GM19372 (cell line): ENCODE results near the gene TMEM242.

Experiments used
- ATAC-seq: cut with Tn5 transposase; IDR thresholded peaks from one replicate; pipeline ENCODE4 v1.9.1; 2021; ENCODE audit warnings: mild to moderate bottlenecking, low read depth, moderate library complexity; ENCODE audit not compliant: unreplicated experiment

TMEM242 gene

DNA sequence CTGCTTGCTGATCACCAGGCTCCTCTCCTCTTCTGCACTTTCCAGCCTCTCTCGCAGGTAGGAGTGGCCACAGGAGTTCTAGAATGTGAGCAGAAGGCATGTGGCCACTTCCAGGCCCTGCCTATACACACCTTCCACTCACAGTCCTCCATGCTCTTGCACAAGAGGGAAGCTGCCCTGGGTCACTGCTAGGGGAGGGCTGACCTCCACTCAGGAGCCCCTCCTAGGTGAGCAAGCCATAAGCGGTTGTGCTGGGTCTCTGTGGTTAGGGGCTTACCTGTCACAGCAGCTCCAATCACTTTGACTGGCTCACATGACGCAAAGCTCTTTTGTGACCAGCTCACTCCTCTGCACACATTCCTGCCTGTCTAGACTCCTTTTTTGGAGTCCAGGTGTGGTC, 68.2 kb downstream of the TMEM242 start:
- no peak for ATAC-seq

DNA sequence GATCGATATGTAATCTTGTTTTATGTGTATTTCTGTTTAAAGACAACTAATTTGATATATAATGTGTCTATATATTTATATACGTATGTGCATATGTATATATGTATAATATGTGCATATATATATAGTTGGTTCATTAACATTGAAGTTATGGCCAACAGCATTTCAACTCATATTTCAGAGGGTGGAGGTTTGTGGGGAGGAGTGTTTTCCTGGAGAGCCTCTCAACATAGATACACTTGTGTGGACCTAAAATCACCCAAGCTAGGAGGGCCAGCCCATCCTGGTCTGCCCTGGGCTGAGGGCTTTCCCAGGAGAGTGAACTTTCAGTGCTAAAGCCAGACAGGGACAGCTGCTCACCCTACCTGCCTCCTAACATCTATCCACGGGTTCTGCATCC, 68.8 kb downstream of the TMEM242 start:
- ATAC-seq = no peak

DNA sequence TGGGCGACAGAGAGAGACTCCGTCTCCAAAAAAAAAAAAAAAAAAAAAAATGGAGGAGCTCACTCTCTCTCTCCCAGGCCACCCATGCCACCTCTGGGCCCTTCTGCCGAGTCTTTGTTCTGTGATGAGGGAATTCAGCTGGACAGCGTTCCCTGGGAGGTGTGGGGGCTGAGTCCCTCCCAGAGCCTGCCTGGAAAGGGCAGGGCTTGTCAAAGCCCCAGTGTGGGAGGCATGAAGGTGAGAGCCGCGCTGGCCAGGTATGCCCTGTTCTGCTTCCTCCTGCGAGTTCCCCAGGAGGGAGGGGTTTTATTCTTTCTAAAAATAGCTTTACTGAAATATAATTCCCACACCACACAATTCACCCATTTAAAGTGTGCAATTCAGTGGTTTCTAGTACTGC, 69.6 kb downstream of the TMEM242 start:
- no peak for ATAC-seq

GRCh38 chr6:157253017-157253416, 70.3 kb downstream of the TMEM242 start:
- ATAC-seq = no peak

DNA sequence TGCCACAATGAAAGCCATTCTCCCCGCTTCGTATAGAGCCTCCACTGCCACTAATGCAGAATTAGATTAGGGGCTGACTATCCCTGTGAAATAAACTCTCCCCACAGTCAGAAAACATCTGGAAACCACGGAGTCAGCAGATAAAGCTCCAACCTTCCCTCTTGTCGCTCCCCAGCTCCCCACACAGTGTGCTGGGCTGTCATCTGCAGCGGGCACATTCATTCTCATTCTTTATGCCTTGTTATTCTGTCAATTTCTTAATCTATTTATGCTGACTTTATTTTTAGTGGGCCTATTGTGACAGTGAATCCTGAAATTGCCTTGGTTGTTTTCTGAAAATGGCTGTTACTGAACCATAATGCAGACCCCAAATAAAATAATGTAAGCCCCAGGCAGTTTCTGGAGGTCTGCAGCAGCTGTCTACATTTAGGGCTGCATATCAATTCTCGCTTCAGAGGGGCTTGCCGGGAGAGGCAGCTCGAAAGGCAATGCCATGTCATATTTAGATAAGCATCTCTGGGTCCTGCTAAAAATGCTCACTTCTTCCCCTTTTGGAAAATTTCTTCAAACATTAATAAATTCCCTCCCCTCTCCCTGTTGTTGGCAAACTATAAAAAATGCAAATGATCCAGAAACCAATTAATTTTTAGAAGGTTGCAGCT, 71.6 kb downstream of the TMEM242 start:
- no peak for ATAC-seq

GRCh38 chr6:157249826-157250225, 73.5 kb downstream of the TMEM242 start:
- ATAC-seq = no peak

DNA sequence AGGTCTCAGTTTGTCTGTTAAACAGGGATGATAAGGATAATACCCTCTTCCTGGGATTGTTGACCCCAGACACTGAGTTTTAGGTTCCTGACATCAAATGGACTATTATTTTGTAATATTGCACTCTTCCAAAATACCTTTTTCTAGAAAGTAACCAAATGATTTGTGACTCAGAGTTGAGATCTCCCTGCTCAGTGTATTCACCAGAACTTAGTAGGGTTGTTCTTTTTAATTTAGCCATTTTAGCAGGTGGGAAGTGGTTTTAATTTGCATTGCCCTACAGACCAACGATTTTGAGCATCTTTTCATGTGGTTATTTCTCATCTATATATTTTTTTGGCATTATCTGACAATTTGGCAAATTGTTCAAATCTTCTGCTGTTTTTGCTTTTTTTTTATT, 75.1 kb downstream of the TMEM242 start:
- ATAC-seq = no peak

DNA sequence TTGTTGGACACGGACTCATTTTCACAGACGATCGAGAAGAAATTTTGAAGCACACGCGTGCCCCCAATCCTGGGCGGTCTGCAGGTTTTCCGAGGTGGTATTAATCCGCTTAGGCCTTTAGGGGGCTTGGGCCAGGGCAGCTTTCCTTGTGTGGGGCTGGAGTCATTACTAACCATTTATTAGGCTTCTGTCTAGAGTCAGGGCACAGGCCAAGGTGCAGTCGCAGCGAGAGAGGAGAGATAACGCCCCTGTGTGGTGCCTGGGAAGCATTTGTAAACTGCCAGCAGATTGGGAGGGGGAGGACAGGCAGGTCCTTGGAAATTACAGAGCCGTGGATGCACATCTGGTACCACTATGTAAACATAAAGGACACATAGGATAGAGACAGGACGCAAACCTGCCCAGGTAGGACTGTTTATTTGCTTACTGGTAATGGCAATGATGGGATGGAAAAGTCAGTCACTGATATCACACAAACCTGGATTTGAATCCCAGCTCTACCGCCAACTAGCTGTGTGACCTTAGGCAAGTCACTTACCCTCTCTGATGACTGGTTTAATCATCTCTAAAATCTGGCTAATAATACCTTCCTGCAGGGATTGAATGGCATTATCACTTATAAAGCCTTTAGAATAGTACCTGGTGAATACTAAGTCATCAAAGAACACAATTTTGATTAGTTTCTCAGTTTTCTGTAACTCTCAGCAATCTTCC, 76.4 kb downstream of the TMEM242 start:
- no peak for ATAC-seq

- no peak for ATAC-seq
Measured at GRCh38 chr6:157246048-157246630, 77.2 kb downstream of the TMEM242 start.

GRCh38 chr6:157245436-157245835, 77.9 kb downstream of the TMEM242 start:
- ATAC-seq = no peak

DNA sequence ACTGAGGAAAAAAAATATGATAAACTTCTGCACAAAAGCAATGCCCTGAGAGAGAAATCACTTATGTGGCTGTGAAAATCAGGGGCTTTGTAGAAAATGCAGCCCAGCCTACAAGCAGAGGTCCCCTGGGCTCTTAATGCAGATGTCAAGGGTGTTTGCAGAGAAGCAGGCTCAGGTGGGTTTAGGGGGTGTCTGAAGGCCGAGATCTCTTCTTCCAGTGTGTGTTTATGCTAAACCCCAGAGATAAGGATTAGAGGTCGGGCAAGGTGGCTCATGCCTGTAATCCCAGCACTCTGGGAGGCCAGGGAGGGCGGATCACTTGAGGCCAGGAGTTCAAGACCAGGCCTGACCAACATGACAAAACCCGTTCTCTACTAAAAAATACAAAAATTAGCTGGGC, 78.5 kb downstream of the TMEM242 start:
- no peak for ATAC-seq

DNA sequence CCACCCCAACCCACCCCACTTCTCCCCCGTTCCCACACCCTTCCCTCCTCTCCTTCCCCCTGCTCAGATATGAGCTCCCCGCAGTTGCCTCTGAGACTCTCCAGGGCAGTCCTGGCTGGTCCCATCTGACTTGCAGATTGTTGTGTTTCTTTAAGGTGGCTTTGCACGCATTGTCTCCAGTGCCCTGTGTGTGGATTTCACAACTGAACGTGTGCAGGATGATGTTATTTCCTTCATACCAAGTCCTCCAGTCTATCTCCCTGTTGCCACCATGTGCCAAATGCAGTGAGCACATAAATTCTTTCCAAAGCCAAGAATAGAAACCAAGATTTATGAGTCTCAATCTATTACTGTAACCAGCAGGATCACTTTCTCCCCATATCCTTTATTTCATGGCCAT, 79.1 kb downstream of the TMEM242 start:
- no peak for ATAC-seq

DNA sequence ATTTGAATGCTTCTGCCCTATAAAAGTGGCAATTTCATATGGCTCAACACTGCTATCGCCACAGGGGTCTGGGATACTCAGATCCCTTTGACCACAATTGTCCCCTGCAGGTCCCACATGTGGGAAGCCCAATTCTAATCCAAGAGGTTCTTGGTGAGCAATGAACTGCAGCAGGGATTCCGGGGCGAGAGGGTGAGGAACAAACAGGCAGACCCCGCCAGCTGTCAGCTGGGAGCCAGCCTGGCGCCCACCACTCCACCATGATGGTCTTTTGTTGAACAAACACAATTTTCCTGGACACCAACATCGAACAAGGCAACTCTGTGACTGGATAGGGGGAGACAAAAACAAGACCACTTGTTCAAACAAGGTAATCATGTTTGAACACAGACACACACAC, 80.5 kb downstream of the TMEM242 start:
- no peak for ATAC-seq

DNA sequence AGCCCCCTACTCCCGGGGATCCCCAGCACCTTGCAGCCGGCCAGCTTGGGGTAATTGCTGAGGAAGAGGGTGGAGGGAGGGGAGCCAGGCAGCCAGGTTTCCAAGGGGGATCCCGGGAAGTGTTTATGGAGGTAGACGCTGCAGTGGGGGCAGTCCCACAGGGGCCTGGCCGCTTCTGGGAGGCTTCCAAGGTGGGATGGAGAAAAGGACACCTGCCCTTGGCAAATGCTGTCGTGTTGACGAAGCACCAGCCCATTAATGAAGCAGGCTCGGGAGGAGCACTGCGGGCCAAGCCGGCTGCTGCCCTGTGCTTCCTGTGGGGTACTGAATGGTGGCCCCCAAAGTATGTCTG, 82.4 kb downstream of the TMEM242 start:
- no peak for ATAC-seq

DNA sequence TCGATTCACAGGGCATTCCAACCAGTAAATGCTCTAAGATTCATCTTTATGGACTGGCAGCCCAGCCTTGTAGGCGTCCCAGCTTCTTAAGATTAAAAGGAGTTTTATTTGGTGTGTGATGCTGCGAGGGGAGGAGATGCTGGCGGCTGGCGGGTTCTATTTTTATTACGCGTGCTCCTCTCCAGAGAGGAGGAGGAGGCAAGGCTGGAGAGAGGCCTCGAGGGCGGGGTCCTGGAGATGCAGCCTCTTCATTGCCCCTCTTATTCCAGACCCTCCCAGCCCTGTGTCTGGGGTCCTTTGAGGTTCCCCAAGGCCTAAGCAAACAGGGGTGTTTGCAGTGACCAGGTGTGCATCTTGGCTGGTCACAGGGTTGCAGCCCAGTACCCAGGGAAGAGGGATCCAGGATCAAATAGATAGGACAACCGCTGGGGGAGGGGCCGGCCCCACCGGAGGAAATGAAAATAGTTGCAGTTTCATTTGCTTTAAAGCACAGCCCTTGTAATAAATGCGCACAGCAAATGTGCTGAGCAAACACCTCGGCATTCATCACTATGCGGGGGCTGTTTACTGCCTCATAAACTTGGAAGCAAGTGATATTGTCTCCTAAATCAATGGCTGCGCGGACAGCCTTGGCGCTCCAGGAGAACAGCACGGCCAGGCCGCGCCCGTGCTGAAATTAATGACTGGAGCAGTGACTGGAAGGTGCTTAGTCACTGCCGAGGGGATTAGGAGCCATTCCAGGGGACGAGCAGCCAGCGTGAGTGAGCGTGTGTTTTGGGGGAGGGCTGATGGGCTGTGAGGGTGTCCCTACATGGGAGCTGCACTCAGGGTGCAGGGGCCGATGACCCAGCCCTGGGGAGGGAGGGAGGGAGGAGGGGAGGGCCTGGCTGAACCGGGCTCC, 83.0 kb downstream of the TMEM242 start:
- no peak for ATAC-seq

GRCh38 chr6:157239671-157240058, 83.7 kb downstream of the TMEM242 start:
- ATAC-seq = no peak
